Measurements from ENCODE around the gene CLSTN2. TPM values are rescaled to one million over a fixed set of nuclear protein-coding genes. Genes with fewer than 3 reads are reported as not detected.

The CLSTN2 gene
- total and polyA plus RNA-seq, 9 donors = 28.9 to 263 (median 134) TPM

DNA sequence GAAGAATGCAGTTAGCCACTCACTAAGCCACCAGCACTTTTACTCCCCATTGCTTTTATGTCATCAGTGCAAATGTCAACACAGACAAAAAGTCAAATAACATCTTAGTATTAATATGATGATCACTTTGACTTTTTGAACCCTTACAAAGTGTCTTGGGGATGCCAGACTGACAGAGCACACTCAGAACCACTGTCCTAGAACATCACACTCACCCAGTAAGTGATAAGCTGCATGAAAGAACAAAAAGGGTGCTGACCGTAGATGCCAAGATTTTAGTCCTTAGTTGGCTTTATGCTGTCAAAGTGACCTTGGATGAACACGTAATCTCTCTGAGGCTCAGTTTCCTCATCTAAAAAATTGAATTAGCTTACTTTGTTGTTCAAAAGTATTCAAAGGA, 463.4 kb downstream of the CLSTN2 start:
- TF ChIP-seq, protein P1, sequence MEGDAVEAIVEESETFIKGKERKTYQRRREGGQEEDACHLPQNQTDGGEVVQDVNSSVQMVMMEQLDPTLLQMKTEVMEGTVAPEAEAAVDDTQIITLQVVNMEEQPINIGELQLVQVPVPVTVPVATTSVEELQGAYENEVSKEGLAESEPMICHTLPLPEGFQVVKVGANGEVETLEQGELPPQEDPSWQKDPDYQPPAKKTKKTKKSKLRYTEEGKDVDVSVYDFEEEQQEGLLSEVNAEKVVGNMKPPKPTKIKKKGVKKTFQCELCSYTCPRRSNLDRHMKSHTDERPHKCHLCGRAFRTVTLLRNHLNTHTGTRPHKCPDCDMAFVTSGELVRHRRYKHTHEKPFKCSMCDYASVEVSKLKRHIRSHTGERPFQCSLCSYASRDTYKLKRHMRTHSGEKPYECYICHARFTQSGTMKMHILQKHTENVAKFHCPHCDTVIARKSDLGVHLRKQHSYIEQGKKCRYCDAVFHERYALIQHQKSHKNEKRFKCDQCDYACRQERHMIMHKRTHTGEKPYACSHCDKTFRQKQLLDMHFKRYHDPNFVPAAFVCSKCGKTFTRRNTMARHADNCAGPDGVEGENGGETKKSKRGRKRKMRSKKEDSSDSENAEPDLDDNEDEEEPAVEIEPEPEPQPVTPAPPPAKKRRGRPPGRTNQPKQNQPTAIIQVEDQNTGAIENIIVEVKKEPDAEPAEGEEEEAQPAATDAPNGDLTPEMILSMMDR (IDR thresholded peaks at IDR 0.05) = no peak
- TF ChIP-seq POLR2A (IDR thresholded peaks at IDR 0.05) (no peak), EP300 (IDR thresholded peaks at IDR 0.05) (no peak)
- no peaks in the 10 kb centered on the region for H3K27me3 ChIP-seq
- 73 to 77% (median 76%) methylated on average over 2 of the region's 2 CpGs for WGBS, 3 donors
- DNase-seq = no peak
- H3K27ac ChIP-seq = no peak overlapping the region
- no peaks in the 10 kb centered on the region for H3K36me3 ChIP-seq
- no peaks in the 10 kb centered on the region for H3K9me3 ChIP-seq
- H3K4me1 ChIP-seq (ENCODE audit: insufficient read depth) = peaks cover 4% of the 10 kb centered on the region
- intact Hi-C loops (cut with DNase I) = no loop called here
- H3K4me3 ChIP-seq = no peak overlapping the region

DNA sequence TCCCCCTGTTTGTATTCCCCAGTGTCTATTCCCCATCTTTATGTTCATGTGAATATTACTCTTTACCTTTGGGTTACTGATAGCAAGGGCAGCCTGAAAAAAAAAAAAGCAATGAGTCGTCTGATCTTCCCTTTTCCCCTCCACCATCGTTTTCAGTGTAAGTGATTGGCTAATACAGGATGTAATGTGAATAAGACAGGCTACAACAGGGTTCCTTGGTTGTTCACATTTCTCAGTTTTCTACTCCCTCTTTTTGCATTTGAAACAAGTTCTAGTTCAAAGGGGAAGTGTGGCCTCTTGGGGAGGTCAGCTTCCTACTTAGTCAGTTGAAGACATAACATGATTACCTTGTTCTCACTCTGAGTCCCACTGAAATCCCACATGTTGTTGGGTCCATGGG, 464.9 kb downstream of the CLSTN2 start:
- no peaks in the 10 kb centered on the region for H3K27me3 ChIP-seq
- intact Hi-C loops (cut with DNase I) = no loop called here
- H3K9me3 ChIP-seq = no peaks in the 10 kb centered on the region
- H3K27ac ChIP-seq = no peak overlapping the region
- WGBS, 3 donors = 76 to 85% (median 76%) methylated on average over 2 of the region's 2 CpGs
- TF ChIP-seq EP300 (IDR thresholded peaks at IDR 0.05) = no peak
- TF ChIP-seq, protein P1 (IDR thresholded peaks at IDR 0.05) = no peak
- TF ChIP-seq POLR2A (IDR thresholded peaks at IDR 0.05) = no peak
- peaks cover 4% of the 10 kb centered on the region for H3K4me1 ChIP-seq (ENCODE audit: insufficient read depth)
- no peak for DNase-seq
- H3K4me3 ChIP-seq = no peak overlapping the region
- H3K36me3 ChIP-seq = no peaks in the 10 kb centered on the region

DNA sequence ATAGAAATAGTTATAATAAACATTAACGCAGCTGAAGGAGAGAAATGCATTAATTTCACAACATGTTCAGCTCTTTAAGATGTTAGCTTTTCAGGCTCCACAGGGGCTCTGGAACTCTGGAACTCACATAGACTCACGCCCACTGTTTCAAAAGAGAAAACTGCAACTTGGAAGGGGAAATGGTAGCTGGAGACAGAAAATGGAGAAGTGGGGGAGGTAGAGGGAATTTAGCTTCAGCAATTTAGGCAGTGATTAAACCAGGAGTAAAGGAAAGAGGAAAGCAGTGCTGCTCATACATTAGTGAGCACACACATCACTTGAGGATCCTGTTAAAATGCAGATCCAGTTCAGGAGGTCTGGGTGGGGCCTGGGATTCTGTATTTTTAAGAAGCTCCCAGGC, 468.1 kb downstream of the CLSTN2 start:
- WGBS, 3 donors = 81 to 88% (median 87%) methylated on average over 2 of the region's 2 CpGs

DNA sequence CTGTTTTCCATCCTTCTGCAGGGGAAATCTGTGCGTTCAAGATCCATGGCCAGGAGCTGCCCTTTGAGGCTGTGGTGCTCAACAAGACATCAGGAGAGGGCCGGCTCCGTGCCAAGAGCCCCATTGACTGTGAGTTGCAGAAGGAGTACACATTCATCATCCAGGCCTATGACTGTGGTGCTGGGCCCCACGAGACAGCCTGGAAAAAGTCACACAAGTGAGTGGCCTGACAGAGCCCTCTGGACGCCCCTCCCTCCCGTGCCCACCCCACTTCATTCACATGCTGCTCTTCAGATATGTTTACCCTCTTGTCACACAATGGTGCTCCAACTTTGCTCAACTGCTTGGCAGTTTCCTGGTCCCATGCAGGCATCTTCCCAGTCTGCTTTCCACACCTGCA, 468.6 kb downstream of the CLSTN2 start:
- H3K27ac ChIP-seq = no peak overlapping the region
- intact Hi-C loops (cut with DNase I) = no loop called here
- no peaks in the 10 kb centered on the region for H3K36me3 ChIP-seq
- no peak for DNase-seq
- no peaks in the 10 kb centered on the region for H3K9me3 ChIP-seq
- TF ChIP-seq EP300 (IDR thresholded peaks at IDR 0.05) (no peak), POLR2A (IDR thresholded peaks at IDR 0.05) (no peak)
- TF ChIP-seq, protein P1 (IDR thresholded peaks at IDR 0.05) = no peak
- H3K27me3 ChIP-seq = no peaks in the 10 kb centered on the region
- peaks cover 2% of the 10 kb centered on the region for H3K4me1 ChIP-seq (ENCODE audit: insufficient read depth)
- H3K4me3 ChIP-seq = no peak overlapping the region
- WGBS, 3 donors = 95 to 97% (median 96%) methylated on average over 6 of the region's 6 CpGs

More for the DNA sequence above, 468.1 kb downstream of the CLSTN2 start:
- H3K27me3 ChIP-seq = no peaks in the 10 kb centered on the region
- H3K9me3 ChIP-seq = no peaks in the 10 kb centered on the region
- TF ChIP-seq POLR2A (IDR thresholded peaks at IDR 0.05) = no peak
- no peak for TF ChIP-seq EP300 (IDR thresholded peaks at IDR 0.05)
- TF ChIP-seq, protein P1 (IDR thresholded peaks at IDR 0.05) = no peak
- H3K36me3 ChIP-seq = no peaks in the 10 kb centered on the region
- H3K4me3 ChIP-seq = no peak overlapping the region
- H3K4me1 ChIP-seq (ENCODE audit: insufficient read depth) = peaks cover 2% of the 10 kb centered on the region
- H3K27ac ChIP-seq = no peak overlapping the region
- intact Hi-C loops (cut with DNase I) = no loop called here
- DNase-seq = no peak

DNA sequence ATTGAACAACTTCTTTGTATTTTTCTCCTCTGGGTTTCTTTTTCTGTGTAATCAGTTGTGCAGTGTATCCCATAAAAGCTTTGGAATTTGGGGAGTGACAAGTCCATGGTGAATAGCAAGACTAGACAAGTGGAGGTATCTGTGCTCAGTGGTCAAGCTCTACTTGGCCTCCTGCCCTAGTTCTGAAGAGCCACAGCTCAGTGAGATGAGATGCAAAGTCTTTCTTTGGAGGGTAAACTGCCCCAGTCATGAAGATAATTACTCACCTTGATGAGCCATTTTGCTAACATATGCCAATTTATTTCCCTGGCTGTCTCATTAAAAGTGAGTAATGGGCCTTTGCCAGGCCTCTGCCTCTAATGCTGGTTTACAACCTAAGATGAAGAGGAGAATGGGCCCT, 471.7 kb downstream of the CLSTN2 start:
- Histone ChIP-seq H3K27ac (no peak overlapping the region), H3K9me3 (no peaks in the 10 kb centered on the region), H3K4me1 (ENCODE audit: insufficient read depth) (no peaks in the 10 kb centered on the region), H3K27me3 (no peaks in the 10 kb centered on the region), H3K36me3 (no peaks in the 10 kb centered on the region), H3K4me3 (no peak overlapping the region)
- intact Hi-C loops (cut with DNase I) = no loop called here
- no peak for TF ChIP-seq EP300 (IDR thresholded peaks at IDR 0.05)
- TF ChIP-seq, protein P1 (IDR thresholded peaks at IDR 0.05) = no peak
- TF ChIP-seq POLR2A (IDR thresholded peaks at IDR 0.05) = no peak
- no peak for DNase-seq
